Endothelial cell (in vitro differentiated cells): ENCODE measurements around the gene PHRF1. TPM values are rescaled to one million over a fixed set of nuclear protein-coding genes. Genes with fewer than 3 reads are reported as not detected.

Experiments used
- DNase-seq: peaks from one replicate; pipeline ENCODE4 v3.0.0; 2021; ENCODE audit warnings: low spot score
- H3K27ac Mint-ChIP-seq: one replicate; pipeline ENCODE4 v1.8.0; 2021; ENCODE audit warnings: mixed read lengths, inconsistent platforms; ENCODE audit not compliant: unreplicated experiment
- H3K27me3 Mint-ChIP-seq: one replicate; pipeline ENCODE4 v1.8.0; 2021; ENCODE audit warnings: mild to moderate bottlenecking, moderate library complexity, mixed read lengths, inconsistent platforms; ENCODE audit not compliant: unreplicated experiment
- H3K36me3 Mint-ChIP-seq: one replicate; pipeline ENCODE4 v1.8.0; 2021; ENCODE audit warnings: mild to moderate bottlenecking, low read depth, mixed read lengths, inconsistent platforms; ENCODE audit not compliant: unreplicated experiment
- H3K4me1 Mint-ChIP-seq: one replicate; pipeline ENCODE4 v1.8.0; 2021; ENCODE audit warnings: mild to moderate bottlenecking, mixed read lengths, inconsistent platforms; ENCODE audit not compliant: unreplicated experiment
- H3K4me3 Mint-ChIP-seq: one replicate; pipeline ENCODE4 v1.8.0; 2021; ENCODE audit warnings: mild to moderate bottlenecking, mixed read lengths, inconsistent platforms; ENCODE audit not compliant: unreplicated experiment
- H3K9me3 Mint-ChIP-seq: one replicate; pipeline ENCODE4 v1.8.0; 2021; ENCODE audit warnings: mixed read lengths, inconsistent platforms; ENCODE audit not compliant: unreplicated experiment
- CTCF ChIP-seq: fragments of 200-600 bp; sonication (generic); IDR thresholded peaks from one replicate; pipeline ENCODE4 v1.5.0; 2021; ENCODE audit warnings: antibody characterized with exemption; ENCODE audit not compliant: unreplicated experiment
- total RNA-seq: library from RNA; stranded (reverse); fragmentation: NEBNext Ultra II Directional; extraction: Animal tissue kit (Norgen Biotek cat#: 25700); gene quantifications from one replicate; pipeline ENCODE4 v1.2.1, GENCODE V29; 2021; ENCODE audit not compliant: unreplicated experiment

Gene PHRF1
- total RNA-seq, 1 donor from 2014 or later: 29.5 TPM

GRCh38 chr11:623999-624704, 47.9 kb downstream of the PHRF1 start:
- Mint-ChIP-seq H3K9me3 (no peaks in the 10 kb centered on the region), H3K4me3 (no peak overlapping the region), H3K27ac (no peak overlapping the region), H3K4me1 (peaks cover 5% of the 10 kb centered on the region), H3K36me3 (peaks cover 12% of the 10 kb centered on the region), H3K27me3 (peaks cover 24% of the 10 kb centered on the region)
- no peak for DNase-seq
- no peak for TF ChIP-seq CTCF

GRCh38 chr11:624705-625635, 48.7 kb downstream of the PHRF1 start, which contains the start of gene CDHR5:
Gene CDHR5, minus strand, starts transcription at chr11:624955. Its CDS starts 53 bp downstream, at chr11:624902.
- Mint-ChIP-seq H3K4me3 (no peak within 1 kb of the TSS), H3K27me3 (peaks cover 23% of the 10 kb centered on the region), H3K36me3 (peaks cover 12% of the 10 kb centered on the region), H3K9me3 (no peaks in the 10 kb centered on the region), H3K4me1 (peaks cover 8% of the 10 kb centered on the region), H3K27ac (no peak within 1 kb of the TSS)
- TF ChIP-seq CTCF: no peak
- DNase-seq: no peak

GRCh38 chr11:625636-626268, 49.5 kb downstream of the PHRF1 start:
- H3K4me1 Mint-ChIP-seq: peaks cover 8% of the 10 kb centered on the region
- H3K4me3 Mint-ChIP-seq: no peak overlapping the region
- no peak for TF ChIP-seq CTCF
- H3K27ac Mint-ChIP-seq: no peak overlapping the region
- no peaks in the 10 kb centered on the region for H3K9me3 Mint-ChIP-seq
- DNase-seq: no peak
- H3K36me3 Mint-ChIP-seq: peaks cover 12% of the 10 kb centered on the region
- H3K27me3 Mint-ChIP-seq: peaks cover 23% of the 10 kb centered on the region

- peaks cover 8% of the 10 kb centered on the region for H3K4me1 Mint-ChIP-seq
- H3K9me3 Mint-ChIP-seq: no peaks in the 10 kb centered on the region
- H3K27ac Mint-ChIP-seq: peak within 1 kb of the TSS; percentile 70
- H3K36me3 Mint-ChIP-seq: peaks cover 12% of the 10 kb centered on the region
- H3K4me3 Mint-ChIP-seq: peak within 1 kb of the TSS; percentile 67
- no peak for TF ChIP-seq CTCF
- no peak for DNase-seq
- peaks cover 23% of the 10 kb centered on the region for H3K27me3 Mint-ChIP-seq
These were observed 50.4 kb downstream of the PHRF1 start, which contains the start of gene SCT for GRCh38 chr11:626475-627307. Gene SCT, minus strand, starts transcription at chr11:627181. Its CDS starts 38 bp downstream, at chr11:627143.
